ENCODE measurements around the gene EPHX1. TPM values are rescaled to one million over a fixed set of nuclear protein-coding genes. Genes with fewer than 3 reads are reported as not detected.

EPHX1 gene
- total and polyA plus RNA-seq, 9 donors = 213 to 566 (median 302) TPM

- WGBS, 3 donors = 89 to 95% (median 94%) methylated on average over 5 of the region's 5 CpGs
- no peaks in the 10 kb centered on the region for H3K36me3 ChIP-seq
Measured at GRCh38 chr1:225859151-225859550, 49.2 kb downstream of the EPHX1 start.

GRCh38 chr1:225860107-225860506 is 50.2 kb downstream of the EPHX1 start:
- intact Hi-C loops (cut with DNase I) = no loop called here
- H3K4me1 ChIP-seq (ENCODE audit: insufficient read depth) = no peaks in the 10 kb centered on the region
- DNase-seq = no peak
- H3K4me3 ChIP-seq = no peak overlapping the region
- H3K27ac ChIP-seq = no peak overlapping the region
- 79 to 93% (median 91%) methylated on average over 5 of the region's 5 CpGs for WGBS, 3 donors
- H3K9me3 ChIP-seq = no peaks in the 10 kb centered on the region
- TF ChIP-seq CTCF (IDR thresholded peaks at IDR 0.05) (no peak), POLR2A (IDR thresholded peaks at IDR 0.05) (no peak), EP300 (IDR thresholded peaks at IDR 0.05) (no peak)
- H3K27me3 ChIP-seq = no peaks in the 10 kb centered on the region
- H3K36me3 ChIP-seq = no peaks in the 10 kb centered on the region

More at GRCh38 chr1:225859151-225859550, 49.2 kb downstream of the EPHX1 start:
- H3K4me3 ChIP-seq = no peak overlapping the region
- no peak for DNase-seq
- no peaks in the 10 kb centered on the region for H3K27me3 ChIP-seq
- H3K27ac ChIP-seq = no peak overlapping the region
- TF ChIP-seq EP300 (IDR thresholded peaks at IDR 0.05) (no peak), POLR2A (IDR thresholded peaks at IDR 0.05) (no peak), CTCF (IDR thresholded peaks at IDR 0.05) (no peak)
- intact Hi-C loops (cut with DNase I) = no loop called here
- no peaks in the 10 kb centered on the region for H3K4me1 ChIP-seq (ENCODE audit: insufficient read depth)
- H3K9me3 ChIP-seq = no peaks in the 10 kb centered on the region

GRCh38 chr1:225860876-225861441 is 51.0 kb downstream of the EPHX1 start:
- WGBS, 3 donors = 90 to 94% (median 92%) methylated on average over 7 of the region's 7 CpGs
- DNase-seq = no peak
- H3K4me1 ChIP-seq (ENCODE audit: insufficient read depth) = no peaks in the 10 kb centered on the region
- no peak for TF ChIP-seq EP300 (IDR thresholded peaks at IDR 0.05)
- TF ChIP-seq CTCF (IDR thresholded peaks at IDR 0.05) = no peak
- no peak for TF ChIP-seq POLR2A (IDR thresholded peaks at IDR 0.05)
- H3K27ac ChIP-seq = no peak overlapping the region
- no peaks in the 10 kb centered on the region for H3K9me3 ChIP-seq
- H3K4me3 ChIP-seq = no peak overlapping the region
- H3K27me3 ChIP-seq = no peaks in the 10 kb centered on the region
- intact Hi-C loops (cut with DNase I) = no loop called here
- no peaks in the 10 kb centered on the region for H3K36me3 ChIP-seq

GRCh38 chr1:225861834-225862580 is 52.1 kb downstream of the EPHX1 start:
- DNase-seq = no peak
- Histone ChIP-seq H3K4me3 (no peak overlapping the region), H3K27me3 (no peaks in the 10 kb centered on the region), H3K4me1 (ENCODE audit: insufficient read depth) (no peaks in the 10 kb centered on the region), H3K36me3 (no peaks in the 10 kb centered on the region), H3K27ac (no peak overlapping the region), H3K9me3 (no peaks in the 10 kb centered on the region)
- TF ChIP-seq EP300 (IDR thresholded peaks at IDR 0.05) = no peak
- no peak for TF ChIP-seq CTCF (IDR thresholded peaks at IDR 0.05)
- no peak for TF ChIP-seq POLR2A (IDR thresholded peaks at IDR 0.05)
- WGBS, 3 donors = 83 to 85% (median 85%) methylated on average over 13 of the region's 13 CpGs
- intact Hi-C loops (cut with DNase I) = no loop called here

All from ovary (tissue), 9 donors.